ENCODE results near the gene EPHA1. TPM values are rescaled to one million over a fixed set of nuclear protein-coding genes. Genes with fewer than 3 reads are reported as not detected.

The EPHA1 gene
- total RNA-seq, 1 donor from 2014 or later: 2.6 TPM

- Histone ChIP-seq H3K4me2 (ENCODE audit: low read length) (no peak overlapping the region), H3K4me1 (ENCODE audit: insufficient read depth, low read length) (no peaks in the 10 kb centered on the region), H3K4me3 (ENCODE audit: insufficient read depth, low read depth, low read length) (no peak overlapping the region), H4K20me1 (ENCODE audit: insufficient read depth, low read length) (no peaks in the 10 kb centered on the region), H2AFZ (ENCODE audit: low read depth, low read length) (no peak overlapping the region), H3K79me2 (ENCODE audit: insufficient read depth, low read length) (no peaks in the 10 kb centered on the region), H3K27ac (ENCODE audit: low read depth, low read length) (no peak overlapping the region), H3K9ac (ENCODE audit: low read length) (no peak overlapping the region), H3K36me3 (ENCODE audit: insufficient read depth, low read length) (no peaks in the 10 kb centered on the region), H3K9me3 (ENCODE audit: insufficient read depth, low read depth, low read length) (no peaks in the 10 kb centered on the region), H3K27me3 (ENCODE audit: insufficient read depth, low read length) (peaks cover 10% of the 10 kb centered on the region)
- FAIRE-seq (no peak), DNase-seq (ENCODE audit: low read depth) (no peak)
- Mint-ChIP-seq H3K4me3 (ENCODE audit: unreplicated experiment) (no peak overlapping the region), H3K4me1 (ENCODE audit: low read depth, unreplicated experiment) (peaks cover 2% of the 10 kb centered on the region), H3K9me3 (ENCODE audit: unreplicated experiment) (peaks cover 4% of the 10 kb centered on the region), H3K27me3 (ENCODE audit: low read depth, unreplicated experiment) (peaks cover 36% of the 10 kb centered on the region), H3K27ac (ENCODE audit: unreplicated experiment) (no peak overlapping the region), H3K36me3 (ENCODE audit: low read depth, unreplicated experiment) (peaks cover 18% of the 10 kb centered on the region)
- TF ChIP-seq EZH2 (IDR thresholded peaks at IDR 0.05; ENCODE audit: insufficient read depth, low read length): no peak
- TF ChIP-seq CTCF (IDR thresholded peaks at IDR 0.05; ENCODE audit: insufficient read depth, low read depth, low read length): no peak
Observed at GRCh38 chr7:143359771-143360353, 48.8 kb downstream of the EPHA1 start.

GRCh38 chr7:143358626-143359025 is 50.0 kb downstream of the EPHA1 start:
- no peaks in the 10 kb centered on the region for H3K4me1 ChIP-seq (ENCODE audit: insufficient read depth, low read length)
- no peak overlapping the region for H3K4me3 Mint-ChIP-seq (ENCODE audit: unreplicated experiment)
- H3K4me3 ChIP-seq (ENCODE audit: insufficient read depth, low read depth, low read length): no peak overlapping the region
- no peak overlapping the region for H2AFZ ChIP-seq (ENCODE audit: low read depth, low read length)
- peaks cover 7% of the 10 kb centered on the region for H3K27me3 ChIP-seq (ENCODE audit: insufficient read depth, low read length)
- H3K27ac ChIP-seq (ENCODE audit: low read depth, low read length): no peak overlapping the region
- FAIRE-seq (no peak), DNase-seq (ENCODE audit: low read depth) (no peak)
- no peak overlapping the region for H3K4me2 ChIP-seq (ENCODE audit: low read length)
- peaks cover 29% of the 10 kb centered on the region for H3K27me3 Mint-ChIP-seq (ENCODE audit: low read depth, unreplicated experiment)
- H3K36me3 ChIP-seq (ENCODE audit: insufficient read depth, low read length): no peaks in the 10 kb centered on the region
- peaks cover 2% of the 10 kb centered on the region for H3K4me1 Mint-ChIP-seq (ENCODE audit: low read depth, unreplicated experiment)
- peaks cover 4% of the 10 kb centered on the region for H3K9me3 Mint-ChIP-seq (ENCODE audit: unreplicated experiment)
- peaks cover 21% of the 10 kb centered on the region for H3K36me3 Mint-ChIP-seq (ENCODE audit: low read depth, unreplicated experiment)
- no peaks in the 10 kb centered on the region for H4K20me1 ChIP-seq (ENCODE audit: insufficient read depth, low read length)
- TF ChIP-seq CTCF (IDR thresholded peaks at IDR 0.05; ENCODE audit: insufficient read depth, low read depth, low read length): no peak
- TF ChIP-seq EZH2 (IDR thresholded peaks at IDR 0.05; ENCODE audit: insufficient read depth, low read length): no peak
- no peak overlapping the region for H3K27ac Mint-ChIP-seq (ENCODE audit: unreplicated experiment)
- no peaks in the 10 kb centered on the region for H3K9me3 ChIP-seq (ENCODE audit: insufficient read depth, low read depth, low read length)
- H3K9ac ChIP-seq (ENCODE audit: low read length): no peak overlapping the region
- no peaks in the 10 kb centered on the region for H3K79me2 ChIP-seq (ENCODE audit: insufficient read depth, low read length)

- H4K20me1 ChIP-seq (ENCODE audit: insufficient read depth, low read length): no peaks in the 10 kb centered on the region
- no peak overlapping the region for H3K4me2 ChIP-seq (ENCODE audit: low read length)
- no peak overlapping the region for H3K9ac ChIP-seq (ENCODE audit: low read length)
- H3K9me3 ChIP-seq (ENCODE audit: insufficient read depth, low read depth, low read length): no peaks in the 10 kb centered on the region
- no peaks in the 10 kb centered on the region for H3K27me3 ChIP-seq (ENCODE audit: insufficient read depth, low read length)
- no peaks in the 10 kb centered on the region for H3K79me2 ChIP-seq (ENCODE audit: insufficient read depth, low read length)
- H3K27ac ChIP-seq (ENCODE audit: low read depth, low read length): no peak overlapping the region
- H3K27ac Mint-ChIP-seq (ENCODE audit: unreplicated experiment): no peak overlapping the region
- TF ChIP-seq EZH2 (IDR thresholded peaks at IDR 0.05; ENCODE audit: insufficient read depth, low read length) (no peak), CTCF (IDR thresholded peaks at IDR 0.05; ENCODE audit: insufficient read depth, low read depth, low read length) (no peak)
- no peak overlapping the region for H2AFZ ChIP-seq (ENCODE audit: low read depth, low read length)
- no peaks in the 10 kb centered on the region for H3K4me1 ChIP-seq (ENCODE audit: insufficient read depth, low read length)
- peaks cover 2% of the 10 kb centered on the region for H3K4me1 Mint-ChIP-seq (ENCODE audit: low read depth, unreplicated experiment)
- peaks cover 2% of the 10 kb centered on the region for H3K9me3 Mint-ChIP-seq (ENCODE audit: unreplicated experiment)
- DNase-seq (ENCODE audit: low read depth) (no peak), FAIRE-seq (no peak)
- H3K4me3 ChIP-seq (ENCODE audit: insufficient read depth, low read depth, low read length): no peak overlapping the region
- no peaks in the 10 kb centered on the region for H3K36me3 ChIP-seq (ENCODE audit: insufficient read depth, low read length)
- H3K27me3 Mint-ChIP-seq (ENCODE audit: low read depth, unreplicated experiment): peaks cover 28% of the 10 kb centered on the region
- no peak overlapping the region for H3K4me3 Mint-ChIP-seq (ENCODE audit: unreplicated experiment)
- peaks cover 24% of the 10 kb centered on the region for H3K36me3 Mint-ChIP-seq (ENCODE audit: low read depth, unreplicated experiment)
Observed at GRCh38 chr7:143356414-143357050, 52.1 kb downstream of the EPHA1 start.

Measured in astrocyte (in vitro differentiated cells and primary cell).